ENCODE measurements around the gene ADAMTSL1.

The ADAMTSL1 gene

DNA sequence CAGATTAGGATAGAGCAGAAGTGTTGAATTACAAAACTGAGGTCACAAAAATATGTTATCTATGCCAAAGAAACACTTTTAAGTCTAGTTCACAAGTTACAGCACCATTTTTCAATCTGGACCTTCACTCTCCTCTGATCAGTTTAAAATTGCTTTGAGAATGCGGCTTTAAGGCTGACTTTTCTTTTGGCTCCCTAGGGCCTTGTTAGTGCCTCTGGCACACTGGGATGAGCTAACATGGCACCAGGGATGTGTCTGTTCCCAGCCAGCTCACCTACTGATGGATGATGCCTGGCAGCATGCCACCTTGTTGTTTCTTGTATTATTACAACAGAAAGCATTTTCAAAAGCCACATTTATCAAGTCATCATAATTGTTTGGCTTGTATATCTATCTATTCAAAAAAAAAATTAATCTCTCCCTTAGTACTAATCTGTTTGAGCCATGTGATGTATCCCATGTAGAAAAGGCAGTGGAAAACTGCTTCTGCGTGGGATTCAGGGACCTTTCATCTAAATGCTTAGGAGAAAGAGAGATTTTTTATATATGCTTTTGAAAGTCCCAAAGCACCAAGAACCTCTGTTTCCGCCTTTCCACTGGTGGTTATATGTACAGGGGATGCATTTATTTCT is 46.6 kb downstream of the ADAMTSL1 start:
- TF ChIP-seq CTCF (conservative IDR thresholded peaks at IDR 0.05), result no peak
- no peak overlapping the region for H3K27ac ChIP-seq

DNA sequence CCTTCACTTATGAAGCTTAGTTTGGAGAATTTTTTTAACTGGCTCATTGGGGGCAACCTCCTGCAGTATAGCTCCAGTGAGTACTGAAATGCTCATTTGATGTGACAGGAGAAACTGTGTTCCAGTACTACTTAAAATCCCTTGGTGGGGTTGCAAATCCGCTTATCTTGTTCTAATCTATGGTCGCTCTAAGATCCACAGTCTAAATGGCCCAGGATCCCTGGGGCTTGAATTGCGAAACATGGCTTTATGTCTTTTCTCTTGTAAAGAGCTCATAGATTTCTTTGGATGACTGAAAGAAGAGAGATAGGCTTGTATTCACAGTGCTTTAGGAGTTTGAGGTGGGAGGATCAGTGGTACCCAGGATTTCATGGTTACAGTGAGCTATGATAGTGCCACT is 52.7 kb downstream of the ADAMTSL1 start:
- no peak for TF ChIP-seq CTCF (conservative IDR thresholded peaks at IDR 0.05)
- no peak overlapping the region for H3K27ac ChIP-seq

DNA sequence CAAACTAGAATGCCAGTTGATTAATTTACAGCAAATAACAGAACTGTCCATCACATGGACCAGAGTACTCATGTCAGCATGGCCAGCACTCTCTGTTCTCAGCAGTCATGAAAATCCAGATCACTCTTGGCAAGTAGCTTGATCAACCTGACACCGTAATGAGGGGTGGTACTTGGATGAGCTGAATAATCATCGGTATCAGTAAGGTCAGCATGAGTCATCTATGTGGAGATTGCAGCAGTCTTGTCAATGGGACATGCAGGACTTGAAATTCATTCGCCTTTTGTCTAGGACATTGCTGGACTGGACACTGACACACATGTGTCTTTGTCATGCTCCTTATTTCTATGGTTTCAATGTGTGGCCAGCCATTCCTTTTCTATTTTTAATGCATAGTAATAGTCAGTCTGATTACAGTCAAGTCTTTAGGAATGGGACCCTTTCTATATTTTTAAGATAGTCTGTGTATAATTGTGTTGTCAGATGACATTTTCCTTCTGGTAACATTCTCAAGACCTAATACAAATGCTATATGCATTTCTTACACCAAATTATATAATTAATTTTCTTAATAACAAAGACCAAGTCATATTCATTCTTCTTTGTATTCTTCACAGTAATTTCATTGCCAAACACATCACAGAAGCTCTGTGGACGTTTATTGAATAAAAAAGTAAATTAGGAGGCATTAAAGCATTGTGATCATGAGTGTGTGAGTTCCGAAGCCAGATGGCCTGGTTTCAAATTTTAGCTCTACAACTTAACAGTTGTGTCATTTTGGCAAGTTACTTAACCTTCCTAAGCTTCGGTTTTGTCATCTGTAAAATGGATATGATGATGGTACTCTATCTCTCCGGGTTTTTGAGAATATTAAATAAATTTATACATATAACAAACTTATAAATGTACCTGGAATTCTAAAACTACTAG is 57.4 kb downstream of the ADAMTSL1 start:
- no peak for TF ChIP-seq CTCF (conservative IDR thresholded peaks at IDR 0.05)
- H3K27ac ChIP-seq, result no peak overlapping the region

GRCh38 chr9:18534611-18535010 is 60.7 kb downstream of the ADAMTSL1 start:
- H3K27ac ChIP-seq, result no peak overlapping the region
- TF ChIP-seq CTCF (conservative IDR thresholded peaks at IDR 0.05), result no peak

- TF ChIP-seq CTCF (conservative IDR thresholded peaks at IDR 0.05), result no peak
- no peak overlapping the region for H3K27ac ChIP-seq
These were observed 62.6 kb downstream of the ADAMTSL1 start for GRCh38 chr9:18536554-18536953.

- H3K27ac ChIP-seq, result no peak overlapping the region
- TF ChIP-seq CTCF (conservative IDR thresholded peaks at IDR 0.05), result no peak
These were observed 65.3 kb downstream of the ADAMTSL1 start for GRCh38 chr9:18539203-18539693.

DNA sequence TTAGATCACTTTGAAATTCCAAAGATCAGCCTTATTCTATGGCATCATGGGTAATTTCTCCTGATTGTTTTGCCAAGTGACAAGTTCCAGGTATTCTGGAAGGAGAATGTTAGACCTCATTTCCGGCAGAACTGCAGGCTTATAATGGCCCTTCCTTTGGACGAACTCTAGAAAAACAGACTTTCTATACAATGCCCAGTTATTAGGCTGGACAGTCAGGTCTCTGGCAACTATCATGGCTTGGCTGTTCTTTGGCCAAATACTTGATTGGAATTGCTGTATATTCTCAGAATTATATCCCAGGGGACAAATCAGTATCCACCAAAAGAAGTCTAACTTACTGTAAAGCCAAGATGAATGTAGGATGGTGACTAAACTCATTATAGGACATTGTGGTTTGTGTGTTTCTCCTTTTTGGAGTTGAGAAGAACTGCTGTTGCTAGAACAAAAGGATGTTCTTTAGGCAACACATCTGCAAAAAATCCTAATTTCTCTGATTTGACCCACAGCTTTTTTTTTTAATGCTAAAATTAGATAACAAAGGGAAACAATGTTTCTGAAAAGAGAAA is 69.0 kb downstream of the ADAMTSL1 start:
- H3K27ac ChIP-seq, result no peak overlapping the region
- no peak for TF ChIP-seq CTCF (conservative IDR thresholded peaks at IDR 0.05)
